Measurements from ENCODE around the gene TAS1R1.

GRCh38 chr1:6536291-6536690, 18.8 kb upstream of the TAS1R1 start:
- TF ChIP-seq ZNF764 (CRISPR knock-in tag; IDR thresholded peaks at IDR 0.05; ENCODE audit: low read depth) (no peak), POLR2A (conservative IDR thresholded peaks at IDR 0.05) (no peak), MYNN (IDR thresholded peaks at IDR 0.05) (no peak), MYNN (CRISPR knock-in tag; IDR thresholded peaks at IDR 0.05) (no peak), CTCF (IDR thresholded peaks at IDR 0.05 in 2 of 3, conservative IDR thresholded peaks at IDR 0.05 in 1 of 3; ENCODE audit: insufficient read depth in 2 of 3, low read depth in 1 of 3, low read length in 3 of 3) (no peak), GTF2B (IDR thresholded peaks at IDR 0.05; ENCODE audit: extremely low read depth, insufficient read length) (no peak), EZH2 (IDR thresholded peaks at IDR 0.05; ENCODE audit: borderline replicate concordance, low read depth, low read length) (no peak), POLR2AphosphoS5 (IDR thresholded peaks at IDR 0.05; ENCODE audit: control insufficient read depth, insufficient read depth, low read depth, low read length) (no peak), TAF15 (IDR thresholded peaks at IDR 0.05; ENCODE audit: low read depth, low read length) (no peak)
